HG02798 (cell line): ENCODE data around the gene CCDC142.

Experiments used
- ATAC-seq: cut with Tn5 transposase; IDR thresholded peaks from one replicate; pipeline ENCODE4 v1.9.1; 2021; ENCODE audit warnings: mild to moderate bottlenecking; ENCODE audit not compliant: unreplicated experiment, poor library complexity

CCDC142 gene

DNA sequence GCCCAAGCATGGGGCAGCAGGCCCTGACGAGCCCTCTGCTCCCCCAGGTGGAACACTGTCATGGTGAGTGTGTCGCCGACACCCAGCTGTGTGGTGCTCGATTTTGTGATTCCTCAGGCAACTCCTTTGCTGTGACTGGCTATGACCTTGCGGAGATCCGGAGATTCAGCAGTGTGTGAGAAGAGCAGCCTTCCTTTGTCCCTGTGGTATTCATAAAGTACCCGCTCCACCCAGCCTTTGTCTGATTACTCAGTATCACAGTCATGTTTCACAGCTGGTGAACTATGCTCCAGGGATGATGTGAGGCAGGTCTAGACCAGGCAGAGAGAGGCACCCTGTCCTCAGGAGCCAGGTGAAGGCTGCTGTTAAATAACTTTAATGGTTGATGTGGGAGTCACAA lies 57.3 kb downstream of the CCDC142 start:
- no peak for ATAC-seq

DNA sequence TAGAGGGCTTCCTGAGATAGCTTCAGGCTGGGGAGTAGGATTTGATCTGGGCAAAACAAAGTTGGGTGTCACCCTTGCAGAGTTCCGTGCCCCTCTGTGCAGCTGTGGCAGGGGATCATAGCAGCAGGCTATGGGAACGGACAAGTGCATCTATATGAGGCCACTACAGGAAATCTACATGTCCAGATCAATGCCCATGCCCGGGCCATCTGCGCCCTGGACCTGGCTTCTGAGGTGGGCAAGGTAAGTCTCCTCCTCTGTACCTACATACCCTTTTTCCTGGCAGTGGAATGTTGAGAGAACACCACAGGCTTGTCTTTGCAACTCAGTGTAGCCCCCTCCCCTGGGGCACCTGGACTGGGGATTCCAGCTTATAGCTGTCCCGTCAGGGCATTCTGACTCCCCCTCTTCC lies 57.8 kb downstream of the CCDC142 start:
- ATAC-seq = no peak

DNA sequence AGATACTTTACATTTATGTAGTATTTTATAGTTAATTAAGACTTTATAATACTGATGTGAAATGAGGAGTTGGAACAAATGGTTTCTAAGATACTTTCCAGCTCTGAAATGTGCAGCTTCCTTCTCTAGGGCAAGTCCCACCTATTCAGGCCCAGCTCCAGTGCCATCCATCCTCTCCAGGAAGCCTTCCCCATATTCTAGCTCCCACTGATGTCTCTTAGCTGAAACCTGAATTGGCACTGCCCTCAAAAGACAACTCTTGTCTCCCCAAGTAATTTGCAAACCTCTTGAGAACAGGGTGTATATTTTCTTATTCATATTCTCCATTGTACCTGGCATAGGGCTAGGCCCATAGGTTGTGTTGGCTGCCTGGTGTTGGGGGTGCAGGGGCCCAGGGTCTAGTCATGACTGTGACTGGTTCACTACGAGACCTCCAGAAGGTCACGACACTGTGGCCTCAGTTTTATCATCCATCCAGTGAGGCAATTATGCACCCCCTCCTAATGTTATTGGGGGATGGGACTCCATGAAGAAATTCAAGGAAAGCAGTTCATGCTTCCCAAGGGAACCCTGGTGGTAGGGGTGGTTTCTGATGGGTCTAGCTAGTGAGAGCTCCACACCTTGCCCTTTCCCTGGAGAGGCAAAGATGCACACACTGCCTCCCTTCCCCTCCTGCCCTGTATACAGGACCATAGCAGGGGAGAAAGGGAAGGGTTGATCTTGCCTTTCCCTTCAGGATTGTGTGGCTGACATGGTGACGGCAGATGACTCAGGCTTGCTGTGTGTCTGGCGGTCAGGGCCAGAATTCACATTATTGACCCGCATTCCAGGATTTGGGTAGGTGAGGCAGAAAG lies 58.4 kb downstream of the CCDC142 start:
- ATAC-seq = no peak
